IMR-90 (cell line): Measurements from ENCODE around the gene MAGI2. TPM values are rescaled to one million over a fixed set of nuclear protein-coding genes. Genes with fewer than 3 reads are reported as not detected.

Source experiments
- ATAC-seq: fragments of 200-7000 bp; cut with Tn5 transposase; 2 replicates; pipeline ENCODE4 v1.9.1; 2020; ENCODE audit warnings: low read depth, mild to moderate bottlenecking, moderate library complexity
- BruUV-seq: library from RNA; stranded (reverse); fragments of 400-500 nt; replicated peaks from 2 replicates; lab custom pipeline; 2021; lab: Mats Ljungman, UMichigan
- CTCF ChIA-PET: fragments of 300-600 bp; formaldehyde crosslinking; extraction: SDS; loops from one replicate; lab custom pipeline; 2021; ENCODE audit warnings: antibody characterized with exemption; lab: Yijun Ruan, JAX
- POLR2A ChIA-PET: fragments of 300-600 bp; sonication (Branson Sonifier 250); formaldehyde crosslinking; loops from one replicate; lab custom pipeline; 2022; ENCODE audit warnings: antibody characterized with exemption; ENCODE audit not compliant: unreplicated experiment; lab: Charles Lee
- DNase-seq: peaks from one replicate; pipeline ENCODE4 v3.0.0; 2013
- H2AFZ ChIP-seq: replicated peaks from 2 replicates; pipeline ENCODE3; 2013; ENCODE audit warnings: low read length, mild to moderate bottlenecking; ENCODE audit not compliant: poor library complexity
- H2AK5ac ChIP-seq: 2 replicates; pipeline ENCODE4 v1.6.1; 2013; ENCODE audit warnings: low read depth, low read length, inconsistent platforms
- H2AK9ac ChIP-seq: replicated peaks from 2 replicates; pipeline ENCODE3; 2013; ENCODE audit warnings: mild to moderate bottlenecking, low read depth, low read length, moderate library complexity; ENCODE audit not compliant: poor library complexity
- H2BK120ac ChIP-seq: 2 replicates; pipeline ENCODE4 v1.6.1; 2013; ENCODE audit warnings: low read depth, low read length, inconsistent platforms
- H2BK15ac ChIP-seq: 3 replicates; pipeline ENCODE4 v1.6.1; 2013; ENCODE audit warnings: low read depth, low read length, inconsistent platforms
- H2BK20ac ChIP-seq: 2 replicates; pipeline ENCODE4 v1.6.1; 2013; ENCODE audit warnings: low read depth, mild to moderate bottlenecking, inconsistent platforms, low read length, moderate library complexity
- H2BK5ac ChIP-seq: 2 replicates; pipeline ENCODE4 v1.6.1; 2013; ENCODE audit warnings: mild to moderate bottlenecking, low read depth, low read length, inconsistent platforms; ENCODE audit not compliant: poor library complexity, severe bottlenecking
- H3K14ac ChIP-seq: replicated peaks from 2 replicates; pipeline ENCODE4 v1.6.1; 2013; ENCODE audit warnings: low read depth, low read length, inconsistent platforms
- H3K18ac ChIP-seq: 2 replicates; pipeline ENCODE4 v1.6.1; 2013; ENCODE audit warnings: low read depth, low read length, control low read depth
- H3K23ac ChIP-seq: 2 replicates; pipeline ENCODE4 v1.6.1; 2013; ENCODE audit warnings: low read depth, low read length, inconsistent platforms
- H3K27ac ChIP-seq: 2 replicates; pipeline ENCODE4 v1.5.1; 2013; ENCODE audit warnings: mild to moderate bottlenecking, control low read depth, low read length; ENCODE audit not compliant: insufficient read depth
- H3K27me3 ChIP-seq: 2 replicates; pipeline ENCODE4 v1.6.1; 2013; ENCODE audit warnings: low read length; ENCODE audit not compliant: control insufficient read depth, insufficient read depth
- H3K36me3 ChIP-seq: 2 replicates; pipeline ENCODE4 v1.6.1; 2013; ENCODE audit warnings: low read length, mixed read lengths; ENCODE audit not compliant: control insufficient read depth, insufficient read depth
- H3K4ac ChIP-seq: 2 replicates; pipeline ENCODE4 v1.6.1; 2013; ENCODE audit warnings: low read depth, low read length, inconsistent platforms
- H3K4me1 ChIP-seq: 2 replicates; pipeline ENCODE4 v1.6.1; 2013; ENCODE audit warnings: low read length, mixed read lengths; ENCODE audit not compliant: control insufficient read depth, insufficient read depth
- H3K4me2 ChIP-seq: 2 replicates; pipeline ENCODE4 v1.6.1; 2013; ENCODE audit warnings: low read depth, mild to moderate bottlenecking, control low read depth, low read length, moderate library complexity
- H3K4me3 ChIP-seq: 2 replicates; pipeline ENCODE4 v1.5.1; 2013; ENCODE audit warnings: low read depth, mild to moderate bottlenecking, control low read depth, low read length, moderate library complexity; ENCODE audit not compliant: insufficient read depth
- H3K56ac ChIP-seq: 2 replicates; pipeline ENCODE4 v1.6.1; 2013; ENCODE audit warnings: low read length, inconsistent platforms; ENCODE audit not compliant: insufficient read depth; ENCODE audit errors: extremely low read depth
- H3K79me1 ChIP-seq, 2 experiments: 2 replicates each; pipeline ENCODE4 v1.6.1; 2013; ENCODE audit warnings: low read length in 2 of 2, inconsistent platforms in 1 of 2, low read depth in 1 of 2
- H3K9ac ChIP-seq: 2 replicates; pipeline ENCODE4 v1.6.1; 2013; ENCODE audit warnings: low read depth, low read length, control low read depth
- H3K9me1 ChIP-seq: 2 replicates; pipeline ENCODE4 v1.6.1; 2013; ENCODE audit warnings: low read length, inconsistent platforms; ENCODE audit not compliant: insufficient read depth
- H3K9me3 ChIP-seq: 2 replicates; pipeline ENCODE4 v1.6.1; 2013; ENCODE audit warnings: low read length; ENCODE audit not compliant: control insufficient read depth, insufficient read depth
- H4K20me1 ChIP-seq: 2 replicates; pipeline ENCODE4 v1.6.1; 2013; ENCODE audit warnings: low read length, inconsistent platforms; ENCODE audit not compliant: insufficient read depth
- H4K5ac ChIP-seq: 2 replicates; pipeline ENCODE4 v1.6.1; 2013; ENCODE audit warnings: mild to moderate bottlenecking, low read depth, low read length, control low read depth
- H4K8ac ChIP-seq, 2 experiments: 2 replicates each; pipeline ENCODE4 v1.6.1; 2013; ENCODE audit warnings: low read depth in 2 of 2, low read length in 2 of 2, control low read depth in 1 of 2, inconsistent platforms in 1 of 2
- H4K91ac ChIP-seq: 2 replicates; pipeline ENCODE4 v1.6.1; 2013; ENCODE audit warnings: low read depth, low read length, inconsistent platforms; ENCODE audit not compliant: insufficient read depth
- BHLHE40 ChIP-seq: fragments of 150-350 bp; IDR thresholded peaks from 2 replicates; pipeline ENCODE4 v1.6.1; 2016; ENCODE audit warnings: mild to moderate bottlenecking, low read depth, low read length
- CHD1 ChIP-seq: IDR thresholded peaks from 2 replicates; pipeline ENCODE4 v1.6.1; 2012; ENCODE audit warnings: low read depth, low read length, improper control_type of control experiment
- CTCF ChIP-seq: conservative IDR thresholded peaks from 2 replicates; pipeline ENCODE4 v1.5.1; 2012; ENCODE audit warnings: mild to moderate bottlenecking, low read depth, low read length, improper control_type of control experiment
- MAFK ChIP-seq: IDR thresholded peaks from 2 replicates; pipeline ENCODE4 v1.6.1; 2012; ENCODE audit warnings: low read depth, low read length, improper control_type of control experiment
- MAZ ChIP-seq: IDR thresholded peaks from 2 replicates; pipeline ENCODE4 v1.6.1; 2012; ENCODE audit warnings: low read depth, mild to moderate bottlenecking, low read length, improper control_type of control experiment, moderate library complexity, borderline replicate concordance
- MXI1 ChIP-seq: IDR thresholded peaks from 2 replicates; pipeline ENCODE4 v1.6.1; 2012; ENCODE audit warnings: low read depth, mild to moderate bottlenecking, low read length, moderate library complexity, borderline replicate concordance
- NFE2L2 ChIP-seq: fragments of 150-350 bp; IDR thresholded peaks from 2 replicates; pipeline ENCODE4 v1.6.1; 2016; ENCODE audit warnings: low read depth, mild to moderate bottlenecking, low read length
- POLR2A ChIP-seq: IDR thresholded peaks from 2 replicates; pipeline ENCODE4 v1.6.1; 2012; ENCODE audit warnings: mild to moderate bottlenecking, low read depth, low read length
- RAD21 ChIP-seq: IDR thresholded peaks from 2 replicates; pipeline ENCODE4 v1.6.1; 2012; ENCODE audit warnings: low read length, improper control_type of control experiment
- RCOR1 ChIP-seq: IDR thresholded peaks from 2 replicates; pipeline ENCODE4 v1.6.1; 2012; ENCODE audit warnings: mild to moderate bottlenecking, low read length, improper control_type of control experiment; ENCODE audit not compliant: insufficient replicate concordance
- SMC3 ChIP-seq: fragments of 150-350 bp; IDR thresholded peaks from 2 replicates; pipeline ENCODE4 v1.6.1; 2016; ENCODE audit warnings: low read depth, mild to moderate bottlenecking, antibody characterized with exemption, low read length, moderate library complexity
- USF2 ChIP-seq: fragments of 150-350 bp; IDR thresholded peaks from 2 replicates; pipeline ENCODE4 v1.6.1; 2017; ENCODE audit warnings: mild to moderate bottlenecking, antibody characterized with exemption, low read length, low read depth
- dilution Hi-C: fragments of 300-500 bp; cut with HindIII; formaldehyde crosslinking; loops from one replicate; pipeline ENCODE4 v1.14.3; 2018; ENCODE audit warnings: low sequenced_read_pairs; ENCODE audit not compliant: unreplicated experiment
- in situ Hi-C: fragments of 300-500 bp; cut with MboI; formaldehyde crosslinking; loops from 3 replicates; pipeline ENCODE4 v1.14.3; 2019; ENCODE audit warnings: low sequenced_read_pairs, inconsistent platforms, mixed read lengths
- intact Hi-C: fragments of 100-400 bp; cut with micrococcal nuclease; formaldehyde crosslinking; loops from 2 replicates; pipeline ENCODE4 v1.10.0; 2022
- polyA plus RNA-seq, 3 experiments: library from polyadenylated mRNA; depleted of rRNA; stranded (reverse); fragments of >200 nt; gene quantifications; 2 replicates each; pipeline ENCODE4 v1.2.3, GENCODE V29; 2012; ENCODE audit warnings: low replicate concordance in 1 of 3
- total RNA-seq: library from RNA; depleted of rRNA; stranded (reverse); fragments of >200 nt; gene quantifications from 2 replicates; pipeline ENCODE4 v1.2.3, GENCODE V29; 2012

MAGI2 gene
- total and polyA plus RNA-seq, 2 of the 4 experiments (the other 2 are of a cell fraction): 2.5 to 17.9 TPM

GRCh38 chr7:78993341-78993740, 460.1 kb downstream of the MAGI2 start:
- TF ChIP-seq CHD1 (no peak), SMC3 (no peak), NFE2L2 (no peak), POLR2A (no peak), USF2 (no peak), RAD21 (no peak), MAFK (no peak), BHLHE40 (no peak), CTCF (no peak), RCOR1 (no peak), MAZ (no peak), MXI1 (no peak)
- H2AK5ac ChIP-seq: no peak overlapping the region
- H2AFZ ChIP-seq: no peak overlapping the region
- H4K5ac ChIP-seq: no peak overlapping the region
- H3K56ac ChIP-seq: no peak overlapping the region
- H4K91ac ChIP-seq: no peak overlapping the region
- ChIA-PET CTCF (no interaction called here), POLR2A (no interaction called here)
- H3K27me3 ChIP-seq: no peaks in the 10 kb centered on the region
- H3K79me1 ChIP-seq: no peaks in the 10 kb centered on the region; a peak in 1 of 4 replicates
- no peak overlapping the region for H2AK9ac ChIP-seq
- H3K9me1 ChIP-seq: no peaks in the 10 kb centered on the region
- no peak overlapping the region for H2BK120ac ChIP-seq
- dilution Hi-C loops (no loop called here), in situ Hi-C loops (no loop called here), intact Hi-C loops (no loop called here)
- no peaks in the 10 kb centered on the region for H3K9me3 ChIP-seq
- no peak overlapping the region for H4K8ac ChIP-seq
- no peak overlapping the region for H3K9ac ChIP-seq
- H3K18ac ChIP-seq: no peak overlapping the region
- ATAC-seq (no peak), DNase-seq (no peak)
- no peaks in the 10 kb centered on the region for H3K36me3 ChIP-seq
- no peak overlapping the region for H2BK5ac ChIP-seq
- no peak overlapping the region for H3K27ac ChIP-seq
- no peak overlapping the region for H3K4ac ChIP-seq
- H3K23ac ChIP-seq: no peak overlapping the region
- BruUV-seq: no TSS peak
- H3K4me1 ChIP-seq: no peaks in the 10 kb centered on the region
- no peaks in the 10 kb centered on the region for H4K20me1 ChIP-seq
- no peak overlapping the region for H3K4me2 ChIP-seq
- H2BK15ac ChIP-seq: no peak overlapping the region
- H3K4me3 ChIP-seq: no peak overlapping the region
- no peak overlapping the region; the same call in 1 of the 2 replicates for H2BK20ac ChIP-seq
- H3K14ac ChIP-seq: no peak overlapping the region
